Epidermal melanocyte (primary cell): Measurements from ENCODE around the gene ARMCX1.
A peak's percentile ranks its signal among the peaks of the same experiment; 100 is the strongest.
"Not testable (repeated sequence)": the region's sequence is repeated elsewhere in the genome, so short reads cannot be mapped to it uniquely, and the experiment has no call there.

Experiments used
- DNase-seq: peaks from one replicate; pipeline ENCODE4 v3.0.0; 2011; ENCODE audit warnings: low spot score; ENCODE audit not compliant: insufficient read length

The ARMCX1 gene

DNA sequence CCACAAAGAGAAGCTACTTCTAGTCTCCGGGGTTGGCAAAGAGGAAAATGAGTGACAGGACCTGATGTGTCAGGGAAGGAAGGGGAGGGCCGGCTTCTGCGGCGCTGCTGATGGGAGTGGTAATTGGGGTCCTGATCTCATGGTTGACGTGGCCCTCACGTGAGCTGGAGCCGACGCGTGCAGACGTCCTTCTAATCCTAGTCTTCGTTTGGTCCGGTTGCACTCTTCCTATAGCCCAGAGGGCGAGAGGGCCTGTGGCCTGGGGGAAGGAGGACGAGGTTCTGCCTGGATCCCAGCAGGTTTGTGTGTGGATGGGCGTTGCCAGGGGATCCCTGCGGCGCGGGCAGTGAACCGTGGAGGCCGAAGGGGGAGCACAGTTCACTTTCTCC is at the start of gene ARMCX1:
Gene ARMCX1, plus strand, starts transcription at position 186 of the 389 bp plus-strand sequence. CDS start 2,384 bp downstream, outside the sequence.
- DNase-seq: peak; percentile 26

DNA sequence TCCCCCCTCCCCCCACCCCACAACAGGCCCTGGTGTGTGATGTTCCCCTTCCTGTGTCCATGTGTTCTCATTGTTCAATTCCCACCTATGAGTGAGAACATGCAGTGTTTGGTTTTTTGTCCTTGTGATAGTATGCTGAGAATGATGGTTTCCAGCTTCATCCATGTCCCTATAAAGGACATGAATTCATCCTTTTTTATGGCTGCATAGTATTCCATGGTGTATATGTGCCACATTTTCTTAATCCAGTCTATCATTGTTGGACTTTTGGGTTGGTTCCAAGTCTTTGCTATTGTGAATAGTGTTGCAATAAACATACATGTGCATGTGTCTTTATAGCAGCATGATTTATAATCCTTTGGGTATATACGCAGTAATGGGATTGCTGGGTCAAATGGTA is 47.4 kb upstream of the ARMCX1 start:
- not testable (repeated sequence) for DNase-seq

DNA sequence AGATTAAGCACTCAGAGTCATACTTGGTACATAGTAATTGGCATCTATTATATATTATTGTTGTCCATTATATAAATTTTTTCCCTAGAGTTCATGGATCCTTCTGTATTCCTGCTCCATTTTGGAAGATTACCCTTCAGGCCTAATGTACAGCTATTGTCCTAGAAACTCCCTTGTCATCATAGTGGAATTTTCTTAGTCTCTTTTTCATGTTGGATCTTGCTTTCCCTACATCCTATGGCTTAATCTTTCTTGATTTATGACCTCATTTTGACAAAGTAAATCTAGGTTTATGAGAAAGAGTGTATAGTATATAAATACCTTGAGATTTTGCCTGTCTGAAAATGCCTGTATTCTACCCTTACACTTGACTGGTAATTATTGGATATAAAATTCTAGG is 43.0 kb upstream of the ARMCX1 start:
- no peak for DNase-seq

DNA sequence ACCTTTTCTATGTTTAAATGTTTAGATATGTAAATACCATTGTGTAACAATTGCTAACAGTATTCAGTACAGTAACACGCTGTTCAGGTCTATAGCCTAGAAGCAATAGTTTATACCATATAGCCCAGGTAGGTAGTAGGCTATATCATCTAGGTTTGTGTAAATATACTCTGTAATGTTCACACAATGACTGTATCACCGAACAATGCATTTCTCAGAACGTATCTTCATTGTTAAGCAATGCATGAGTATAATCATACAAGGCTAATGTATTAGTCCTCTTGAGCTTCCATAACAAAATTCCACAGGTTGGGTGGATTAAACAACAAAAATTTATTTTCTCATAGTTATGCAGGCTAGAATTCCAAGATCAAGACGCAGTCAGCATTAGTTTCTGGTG is 42.4 kb upstream of the ARMCX1 start:
- no peak for DNase-seq

DNA sequence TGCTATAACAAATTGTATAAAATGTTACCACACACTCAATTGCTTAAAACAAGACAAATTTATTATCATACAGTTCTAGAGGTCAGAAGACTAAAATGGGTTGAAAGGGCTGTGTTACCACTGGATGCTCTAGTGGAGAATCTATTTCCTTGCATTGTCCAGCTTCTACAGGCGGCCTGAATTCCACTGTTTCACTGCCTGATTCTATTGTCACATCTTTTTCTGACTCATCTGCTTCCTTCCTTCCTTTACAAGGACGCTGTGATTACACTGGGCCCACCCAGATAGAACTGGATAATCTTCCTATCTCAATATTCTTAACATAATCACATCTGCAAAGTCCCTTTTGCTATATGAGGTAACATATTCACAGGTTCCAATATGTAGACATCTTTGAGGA is 19.4 kb upstream of the ARMCX1 start:
- DNase-seq: no peak

DNA sequence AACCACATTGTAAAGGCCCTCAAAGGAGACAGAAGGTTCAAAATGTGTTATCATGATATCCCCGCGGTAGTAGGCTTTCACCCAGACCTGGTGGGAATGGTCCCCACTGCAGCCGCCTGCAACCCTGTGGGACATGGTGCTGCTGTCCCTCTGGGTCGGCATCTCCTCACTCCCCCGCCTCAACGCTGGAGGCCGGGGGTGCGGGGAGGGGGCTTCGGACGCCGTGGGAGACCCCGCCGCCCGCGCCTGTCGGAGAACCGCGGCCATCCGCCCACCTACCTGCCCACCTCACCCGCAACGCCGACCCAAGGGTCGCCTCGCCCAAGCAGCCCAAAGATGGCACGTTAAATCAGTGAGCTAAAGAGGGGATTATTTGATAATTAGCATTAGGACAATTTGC is 11.2 kb upstream of the ARMCX1 start:
- DNase-seq: no peak

DNA sequence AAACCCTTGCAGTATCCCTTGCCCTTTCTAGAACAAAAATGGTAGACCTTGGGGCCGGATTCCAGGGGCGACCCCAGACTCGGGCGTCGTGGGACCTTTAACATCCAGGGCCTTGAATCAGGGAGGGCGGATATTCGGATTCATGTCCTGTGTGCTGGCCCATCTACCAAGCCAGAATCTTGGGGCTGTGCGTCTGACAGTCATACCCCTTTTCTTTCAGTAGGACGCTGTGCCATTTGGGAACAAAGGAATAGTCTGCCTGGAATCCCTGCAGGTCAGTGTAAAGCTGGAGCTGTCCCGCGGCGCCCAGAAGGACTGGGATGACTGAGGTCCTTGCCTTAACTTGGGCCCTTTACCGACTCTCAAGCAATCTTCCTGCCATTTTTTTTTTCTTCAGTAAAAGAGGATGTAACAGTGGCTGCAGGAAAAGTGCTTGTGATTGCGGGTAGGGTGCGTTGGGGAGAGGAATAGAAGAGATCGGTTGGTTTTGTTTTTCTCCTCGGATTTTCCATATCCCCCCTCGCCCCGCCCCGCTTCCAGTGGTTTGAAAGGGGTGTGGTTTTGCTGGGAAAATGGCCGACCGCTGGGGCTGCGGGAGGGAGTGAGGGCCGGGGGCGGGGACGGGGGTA is 518 bp downstream of the ARMCX1 start:
- DNase-seq: peak; percentile 36

DNA sequence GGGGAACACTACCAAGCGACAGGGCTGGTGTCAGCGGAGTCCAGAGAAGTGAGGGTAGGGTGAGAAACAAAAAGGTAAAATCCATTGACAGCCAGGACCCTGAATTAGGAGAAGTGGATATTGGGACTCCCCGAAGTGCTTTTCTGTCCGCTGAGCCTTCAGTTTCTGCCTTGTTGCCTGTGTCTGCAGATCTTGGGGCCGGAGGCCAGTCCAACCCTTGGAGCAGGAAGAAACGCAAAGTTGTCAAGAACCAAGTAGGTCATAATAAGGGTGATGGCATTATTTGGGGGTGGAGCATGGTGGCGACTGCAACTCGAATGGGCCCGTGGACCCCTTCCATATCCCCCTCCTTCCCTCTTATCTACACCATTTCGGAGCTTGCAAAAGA is 1.0 kb downstream of the ARMCX1 start:
- DNase-seq: no peak

DNA sequence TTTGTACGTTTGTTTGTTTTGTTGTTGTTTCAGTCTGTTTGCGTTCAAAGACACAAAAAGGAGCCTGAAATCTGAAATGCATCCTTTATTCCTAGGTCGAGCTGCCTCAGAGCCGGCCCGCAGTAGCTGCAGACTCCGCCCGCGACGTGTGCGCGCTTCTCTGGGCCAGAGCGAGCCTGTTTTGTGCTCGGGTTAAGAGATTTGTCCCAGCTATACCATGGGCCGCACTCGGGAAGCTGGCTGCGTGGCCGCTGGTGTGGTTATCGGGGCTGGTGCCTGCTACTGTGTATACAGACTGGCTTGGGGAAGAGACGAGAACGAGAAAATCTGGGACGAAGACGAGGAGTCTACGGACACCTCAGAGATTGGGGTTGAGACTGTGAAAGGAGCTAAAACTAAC is 2.4 kb downstream of the ARMCX1 start:
- DNase-seq: no peak

DNA sequence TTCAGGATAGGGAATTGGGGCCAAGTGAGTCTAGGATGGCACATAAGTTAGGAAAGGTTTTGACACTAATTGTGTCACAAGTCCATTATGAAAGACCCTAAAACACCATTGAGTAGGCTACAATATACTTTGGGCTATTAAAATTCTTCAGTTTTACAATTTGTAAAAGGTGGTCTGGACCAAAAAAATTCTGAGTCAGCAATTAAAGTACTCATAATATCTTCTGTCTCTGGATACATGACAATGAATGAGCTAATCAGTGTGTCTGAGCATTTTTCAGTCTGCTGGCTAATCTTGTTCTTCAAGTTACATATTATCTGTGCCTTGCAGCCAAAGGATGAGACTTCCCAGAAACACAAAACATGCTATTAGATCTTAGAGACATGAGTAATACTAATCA is 14.3 kb downstream of the ARMCX1 start:
- DNase-seq: no peak

DNA sequence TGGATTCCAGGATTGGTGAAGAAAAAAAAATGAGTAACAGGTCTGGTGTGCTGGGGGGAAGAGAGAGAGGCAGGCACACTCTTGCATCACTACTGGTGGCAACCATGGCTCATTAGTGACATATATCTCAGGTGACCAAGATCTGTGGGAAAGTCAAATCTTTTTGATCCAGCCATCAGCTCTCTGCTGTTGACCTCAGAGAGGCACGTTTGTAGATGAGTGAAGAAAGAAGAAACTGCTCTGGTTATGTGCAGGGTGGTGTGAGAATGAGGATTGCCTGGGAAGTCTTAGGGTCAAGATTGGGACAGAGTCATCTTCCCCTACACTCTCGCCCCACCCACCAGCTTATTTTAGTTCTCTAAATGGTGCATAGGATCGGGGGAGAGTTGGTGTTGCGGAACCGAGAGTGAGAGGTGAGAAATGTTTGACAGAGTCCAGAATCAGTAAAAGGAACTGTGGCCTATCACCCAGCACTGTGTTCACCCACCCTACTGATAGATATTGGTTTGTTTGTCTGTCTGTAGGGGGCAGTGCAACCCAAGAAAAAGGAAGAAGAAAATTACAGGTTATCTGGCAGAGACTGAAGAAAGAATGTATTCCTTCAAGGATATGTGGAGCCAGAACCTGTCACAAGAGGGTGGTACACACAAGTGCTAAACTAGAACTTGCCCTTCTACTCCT is 45.5 kb downstream of the ARMCX1 start:
- DNase-seq: peak; percentile 65

DNA sequence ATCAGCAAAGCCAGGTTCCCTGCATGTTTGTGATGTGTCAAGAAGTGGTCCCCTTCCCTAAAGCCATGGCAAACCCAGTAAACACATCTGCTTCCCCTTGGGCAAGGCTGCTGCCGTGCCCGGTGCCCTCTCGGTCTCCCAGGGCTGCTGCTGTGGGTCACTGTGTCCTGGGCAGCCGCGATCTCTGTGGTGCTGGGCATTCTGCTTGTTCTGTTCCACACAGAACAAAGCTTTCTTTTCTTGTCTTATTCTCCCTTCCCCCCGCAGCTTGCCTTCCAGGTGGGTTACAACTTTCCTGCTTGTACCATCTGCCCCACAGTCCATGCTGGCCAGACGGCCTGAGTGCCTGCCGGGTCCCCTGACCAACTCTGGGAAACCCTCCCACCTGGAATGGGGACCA is 49.2 kb downstream of the ARMCX1 start:
- not testable (repeated sequence) for DNase-seq

DNA sequence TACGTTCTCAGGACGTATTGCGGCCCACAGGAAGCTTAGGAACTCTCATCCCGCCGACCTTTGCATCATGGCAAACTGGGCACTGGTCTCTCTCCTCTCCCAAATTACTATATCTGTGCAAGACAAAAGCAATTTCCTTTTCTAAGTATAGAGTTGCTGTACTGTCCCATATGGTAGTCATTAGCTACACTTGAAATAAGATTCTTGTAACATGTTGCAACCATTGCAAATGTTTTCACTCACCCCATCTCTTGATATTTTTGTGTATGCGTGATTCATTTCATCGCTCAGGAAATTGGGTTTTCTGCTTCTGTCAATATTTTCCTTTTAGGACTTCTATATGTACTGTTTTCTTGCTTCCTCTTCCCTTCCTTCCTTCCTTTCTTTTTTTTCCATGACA is 51.7 kb downstream of the ARMCX1 start:
- no peak for DNase-seq
